HG03378 (cell line): ENCODE results near the gene TMIE.
"Not testable (repeated sequence)": the region's sequence is repeated elsewhere in the genome, so short reads cannot be mapped to it uniquely, and the experiment has no call there.

Source experiments
- ATAC-seq: cut with Tn5 transposase; IDR thresholded peaks from one replicate; pipeline ENCODE4 v1.9.1; 2021; ENCODE audit warnings: mild to moderate bottlenecking, moderate library complexity; ENCODE audit not compliant: unreplicated experiment

The TMIE gene

GRCh38 chr3:46682974-46683373 is 18.2 kb upstream of the TMIE start:
- no peak for ATAC-seq

GRCh38 chr3:46684891-46685290 is 16.3 kb upstream of the TMIE start:
- ATAC-seq = no peak

DNA sequence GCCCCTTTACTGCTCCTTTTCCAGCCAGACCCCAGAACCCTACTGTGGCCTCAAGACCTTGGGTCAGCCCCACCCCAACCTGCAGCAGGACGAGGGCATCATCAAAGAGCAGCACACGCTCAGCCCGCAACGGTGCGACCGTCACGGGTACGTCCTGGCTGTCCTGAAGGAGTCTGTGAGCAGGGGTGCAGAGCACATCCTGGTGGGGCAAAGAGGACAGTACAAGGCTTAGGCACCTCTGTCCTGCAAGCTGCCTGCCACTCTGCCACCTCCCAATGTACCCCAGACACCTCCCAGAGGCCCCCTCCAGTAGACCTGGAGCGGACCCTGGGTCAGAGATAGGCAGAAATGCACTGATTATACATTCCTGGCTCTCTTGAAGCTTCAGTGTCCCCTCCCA is 15.7 kb upstream of the TMIE start:
- ATAC-seq = no peak

DNA sequence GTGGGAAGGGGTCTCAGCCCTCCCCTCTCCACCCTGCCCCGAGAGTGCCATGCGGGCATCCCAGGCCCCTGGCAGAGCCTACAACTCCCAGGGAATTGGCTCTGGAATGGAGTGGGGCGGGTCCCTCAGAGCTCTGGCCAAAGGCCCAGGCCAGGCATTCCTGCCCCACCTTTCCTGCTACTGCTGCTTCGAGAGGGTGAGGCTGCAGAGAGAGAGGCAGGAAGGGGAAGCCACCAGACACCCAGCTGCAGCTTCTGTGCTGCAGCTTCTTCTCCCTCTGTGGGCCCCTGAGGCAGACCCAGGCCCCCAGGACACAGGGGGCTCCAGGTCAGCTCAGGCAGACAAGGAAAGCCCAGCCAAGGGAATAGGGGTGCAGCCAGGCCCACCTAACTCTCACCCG is 10.4 kb upstream of the TMIE start:
- ATAC-seq = no peak

- no peak for ATAC-seq
Measured at GRCh38 chr3:46692566-46692990, 8.6 kb upstream of the TMIE start.

DNA sequence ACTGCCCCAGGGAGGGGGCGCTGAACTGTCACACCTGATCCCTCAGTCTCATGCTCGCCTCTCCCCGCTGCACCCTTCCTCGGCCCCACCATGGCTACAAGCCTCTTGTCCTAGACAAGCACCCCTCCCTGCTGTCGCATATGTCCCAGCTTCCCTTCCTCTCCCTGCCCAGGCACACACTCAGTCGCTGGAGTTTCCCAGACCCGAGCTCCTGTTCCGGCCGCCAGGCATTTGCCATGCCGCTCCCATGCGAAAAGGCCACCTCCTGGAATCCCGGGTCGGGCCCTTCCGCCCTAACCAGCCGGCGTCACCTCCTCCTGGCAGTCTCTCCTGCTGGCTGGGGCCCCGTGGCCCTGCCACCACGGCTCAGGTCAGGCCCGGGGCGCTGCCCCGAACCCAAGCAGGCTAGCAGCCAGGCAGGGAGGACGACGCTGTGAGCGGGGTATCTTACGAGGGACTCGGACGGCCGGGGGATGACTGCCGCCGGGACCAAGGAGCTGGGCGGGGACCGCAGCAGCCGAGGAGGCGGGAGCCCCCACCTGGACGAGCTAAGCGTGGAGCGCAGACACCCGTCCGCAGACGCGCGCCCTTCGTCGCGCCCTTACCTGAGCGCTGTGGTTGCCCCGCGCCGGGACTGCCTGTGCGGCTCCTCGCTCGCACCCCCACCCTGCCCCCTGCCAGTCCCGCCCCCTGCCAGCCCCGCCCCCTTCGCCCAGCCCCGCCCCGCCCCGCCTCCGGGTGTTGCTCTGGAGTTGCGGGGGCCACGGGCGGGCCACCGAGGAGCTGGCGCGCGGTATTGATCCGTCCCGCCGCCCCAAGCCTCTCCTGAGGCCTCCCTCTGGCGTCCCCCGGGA is 7.9 kb upstream of the TMIE start, which contains the start of gene ALS2CL:
Gene ALS2CL, minus strand, starts transcription at position 642 of the 854 bp plus-strand sequence. CDS start 4,239 bp downstream, outside the sequence.
- ATAC-seq = no peak

GRCh38 chr3:46693892-46694226 is 7.3 kb upstream of the TMIE start:
- no peak for ATAC-seq

- ATAC-seq = no peak
Measured at GRCh38 chr3:46694520-46694919, 6.7 kb upstream of the TMIE start.

DNA sequence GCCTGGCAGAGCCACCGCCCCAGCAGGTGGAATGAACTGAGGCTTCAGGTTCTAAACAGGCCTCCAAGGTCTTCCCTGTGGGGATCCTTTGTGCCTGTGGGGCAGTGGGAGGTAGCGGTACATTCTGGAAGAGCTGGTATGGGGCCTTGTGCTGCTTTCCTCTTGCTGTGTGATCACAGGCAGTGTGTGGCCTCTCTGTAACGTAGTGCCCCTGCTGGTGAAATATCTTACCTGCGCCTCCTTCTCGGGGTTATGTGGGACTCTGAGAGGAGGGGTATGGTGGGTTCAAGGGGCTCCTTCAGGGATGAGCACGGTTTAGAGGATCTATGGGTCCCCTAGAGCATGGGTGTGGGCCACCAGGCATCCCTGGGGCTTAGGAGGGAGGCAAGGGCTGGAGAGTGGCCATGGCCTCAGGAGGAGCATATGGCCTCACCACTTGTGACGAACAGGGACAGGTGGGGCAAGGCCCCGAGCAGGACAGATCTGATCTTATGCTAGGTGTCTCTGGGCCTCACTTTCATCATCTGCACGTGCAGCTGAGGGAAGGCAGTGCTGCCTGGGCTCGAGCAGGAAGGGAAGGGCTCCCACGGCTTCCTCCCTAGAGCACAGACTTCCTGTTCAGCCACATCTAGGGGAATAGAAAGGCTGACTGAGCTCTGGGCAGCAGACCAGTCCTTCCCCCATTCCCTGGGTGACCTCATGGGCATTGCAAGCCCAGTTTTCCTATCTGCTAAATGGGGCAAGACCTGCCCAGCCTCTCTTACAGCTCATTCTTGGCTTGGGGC is 5.8 kb upstream of the TMIE start:
- no peak for ATAC-seq

DNA sequence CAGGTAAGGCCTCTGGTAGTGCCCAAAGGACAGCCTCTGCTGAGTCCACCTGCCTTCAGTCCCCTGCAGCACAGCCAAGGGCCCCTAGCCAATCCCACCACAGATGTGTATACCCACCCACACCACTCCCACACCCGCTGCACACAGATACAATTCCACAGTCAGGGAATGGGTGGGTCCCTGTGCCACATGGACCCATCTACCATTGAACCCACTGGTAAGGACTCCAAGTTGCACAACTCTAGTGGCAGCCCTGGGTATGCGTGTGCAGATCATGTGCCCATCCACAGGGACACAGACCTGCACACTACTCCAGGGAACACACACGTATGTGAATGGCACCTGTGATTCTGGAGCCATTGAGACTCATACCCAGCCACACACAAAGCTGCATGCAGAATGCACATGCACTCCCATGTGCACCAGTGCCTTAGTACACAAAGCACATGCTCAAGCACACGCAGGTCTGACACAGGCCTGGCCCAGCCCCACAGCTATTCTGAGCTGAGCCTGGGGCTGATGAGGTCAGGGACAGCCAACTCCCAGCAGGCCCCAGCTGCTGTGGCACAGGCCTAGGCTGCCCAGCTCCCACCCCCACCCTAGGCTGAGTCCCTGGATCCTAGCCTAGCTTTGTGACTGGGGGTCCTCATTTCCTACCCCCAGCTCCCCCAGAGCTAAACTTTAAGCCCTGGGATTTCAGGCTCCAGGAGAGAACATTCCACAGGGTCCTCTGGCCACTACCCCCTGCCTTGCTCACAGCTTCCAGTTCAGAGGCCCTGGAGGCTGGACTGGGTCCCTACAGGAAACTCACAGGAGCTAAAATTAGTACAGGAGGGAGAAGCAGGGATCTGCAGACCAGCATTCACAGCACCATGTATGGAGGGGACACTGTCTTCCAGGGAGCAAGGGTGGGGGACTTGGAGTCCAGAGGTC is 5.0 kb upstream of the TMIE start:
- ATAC-seq = no peak

DNA sequence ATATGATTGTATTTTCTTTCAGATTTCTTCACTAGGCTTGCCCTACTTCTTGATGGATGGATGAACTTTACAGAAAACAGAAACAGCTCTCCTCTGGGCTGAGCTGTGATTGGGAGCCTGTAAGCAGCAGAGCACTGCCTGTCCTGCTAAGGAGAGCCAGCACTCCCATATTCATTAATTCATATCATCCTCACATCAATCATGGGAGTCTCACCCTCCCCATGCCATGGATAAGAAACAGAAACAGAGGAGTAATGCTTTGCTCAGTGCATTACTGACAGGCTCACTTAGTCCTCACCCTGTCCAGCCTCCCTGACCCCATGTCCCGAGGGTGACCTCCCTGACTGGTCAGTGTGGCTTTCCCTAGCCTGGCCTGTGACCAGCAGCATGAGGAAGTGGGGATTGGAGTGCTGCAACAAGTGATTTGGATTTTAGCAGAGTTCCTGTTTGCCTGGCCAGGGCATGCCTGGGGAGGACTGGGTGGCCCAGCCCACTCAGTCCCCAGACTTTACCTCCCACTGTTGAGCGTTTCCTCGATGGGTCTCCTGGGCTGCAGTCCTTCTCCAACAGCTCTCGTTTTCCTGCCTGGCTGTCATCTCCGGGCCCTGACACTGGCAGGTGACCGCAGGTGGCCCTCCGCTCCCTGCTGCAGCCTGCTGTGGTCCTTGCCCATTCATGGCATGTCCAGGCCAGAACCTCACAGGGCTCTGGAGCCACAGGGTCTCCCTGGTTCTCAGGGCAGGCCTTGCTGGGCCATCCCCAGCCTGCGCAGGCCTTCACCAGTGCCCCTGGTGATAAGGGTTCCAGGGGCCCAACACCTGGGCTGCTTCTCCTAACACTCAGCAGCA is 1.3 kb upstream of the TMIE start:
- no peak for ATAC-seq

- no peak for ATAC-seq
Measured at GRCh38 chr3:46700772-46701171, 420 bp upstream of the TMIE start.

- ATAC-seq = no peak
Measured at GRCh38 chr3:46702246-46703012, 1.2 kb downstream of the TMIE start.

DNA sequence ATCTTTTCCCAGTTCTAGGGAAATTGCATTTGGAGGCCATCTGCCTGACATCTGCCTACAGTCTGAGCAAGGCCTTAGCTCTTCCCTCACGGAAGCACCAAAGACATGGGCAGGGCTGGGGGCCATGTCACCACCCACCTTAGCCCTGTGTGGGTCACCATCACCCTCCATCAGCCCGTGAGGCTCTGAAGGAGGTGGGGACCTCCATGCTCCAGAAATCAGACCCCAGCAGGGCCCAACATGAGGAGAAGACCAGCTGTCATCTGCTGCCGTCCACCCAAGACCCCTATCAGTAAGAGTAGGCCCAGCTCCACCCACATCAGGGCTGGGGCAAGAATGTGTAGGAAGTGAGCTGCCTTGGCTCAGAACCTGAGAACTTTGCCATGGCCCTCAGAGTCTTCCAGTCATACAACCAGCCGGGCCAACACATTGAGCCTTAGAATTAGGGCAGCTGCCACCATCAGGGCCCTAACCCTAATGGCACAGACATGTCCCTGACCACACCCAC is 1.9 kb downstream of the TMIE start:
- no peak for ATAC-seq

- not testable (repeated sequence) for ATAC-seq
Measured at GRCh38 chr3:46704346-46704745, 3.2 kb downstream of the TMIE start.

GRCh38 chr3:46705022-46705530 is 3.9 kb downstream of the TMIE start:
- ATAC-seq = no peak

- ATAC-seq = no peak
Measured at GRCh38 chr3:46705751-46706552, 4.8 kb downstream of the TMIE start.
